ENCODE measurements around the gene NOS2.
A peak's percentile ranks its signal among the peaks of the same experiment; 100 is the strongest.

NOS2 gene

GRCh38 chr17:27818401-27819105, 18.2 kb upstream of the NOS2 start:
- DNase-seq = peak; percentile 35

- no peak for DNase-seq
Observed at GRCh38 chr17:27817731-27818130, 17.4 kb upstream of the NOS2 start.

GRCh38 chr17:27816946-27817345, 16.6 kb upstream of the NOS2 start:
- no peak for DNase-seq

GRCh38 chr17:27811961-27812360, 11.6 kb upstream of the NOS2 start:
- no peak for DNase-seq

- DNase-seq = no peak
Observed at GRCh38 chr17:27810902-27811557, 10.7 kb upstream of the NOS2 start.

GRCh38 chr17:27810211-27810901, 10.0 kb upstream of the NOS2 start:
- no peak for DNase-seq

- DNase-seq = no peak
Observed at GRCh38 chr17:27809555-27809954, 9.2 kb upstream of the NOS2 start.

- DNase-seq = no peak
Observed at GRCh38 chr17:27808628-27809027, 8.3 kb upstream of the NOS2 start.

- DNase-seq = no peak
Observed at GRCh38 chr17:27807567-27808470, 7.5 kb upstream of the NOS2 start.

- DNase-seq = peak; percentile 93
Observed at GRCh38 chr17:27805520-27806146, 5.3 kb upstream of the NOS2 start.

- no peak for DNase-seq
Observed at GRCh38 chr17:27804113-27804512, 3.8 kb upstream of the NOS2 start.

GRCh38 chr17:27802962-27803680, 2.8 kb upstream of the NOS2 start:
- DNase-seq = no peak

- DNase-seq = no peak
Observed at GRCh38 chr17:27802033-27802432, 1.7 kb upstream of the NOS2 start.

GRCh38 chr17:27798376-27798775, 2.0 kb downstream of the NOS2 start:
- no peak for DNase-seq

GRCh38 chr17:27797390-27798091, 2.8 kb downstream of the NOS2 start:
- DNase-seq = no peak

- no peak for DNase-seq
Observed at GRCh38 chr17:27793906-27794569, 6.3 kb downstream of the NOS2 start.

- peak; percentile 78 for DNase-seq
Observed at GRCh38 chr17:27793168-27793905, 7.0 kb downstream of the NOS2 start.

GRCh38 chr17:27792095-27792494, 8.2 kb downstream of the NOS2 start:
- DNase-seq = no peak

- DNase-seq = no peak
Observed at GRCh38 chr17:27788919-27789318, 11.4 kb downstream of the NOS2 start.
